GM18498 (cell line): ENCODE data around the gene GALNT15.

ENCODE experiments used
- ATAC-seq: cut with Tn5 transposase; IDR thresholded peaks from one replicate; pipeline ENCODE4 v1.9.1; 2021; ENCODE audit warnings: mild to moderate bottlenecking, moderate library complexity; ENCODE audit not compliant: unreplicated experiment

Gene GALNT15

DNA sequence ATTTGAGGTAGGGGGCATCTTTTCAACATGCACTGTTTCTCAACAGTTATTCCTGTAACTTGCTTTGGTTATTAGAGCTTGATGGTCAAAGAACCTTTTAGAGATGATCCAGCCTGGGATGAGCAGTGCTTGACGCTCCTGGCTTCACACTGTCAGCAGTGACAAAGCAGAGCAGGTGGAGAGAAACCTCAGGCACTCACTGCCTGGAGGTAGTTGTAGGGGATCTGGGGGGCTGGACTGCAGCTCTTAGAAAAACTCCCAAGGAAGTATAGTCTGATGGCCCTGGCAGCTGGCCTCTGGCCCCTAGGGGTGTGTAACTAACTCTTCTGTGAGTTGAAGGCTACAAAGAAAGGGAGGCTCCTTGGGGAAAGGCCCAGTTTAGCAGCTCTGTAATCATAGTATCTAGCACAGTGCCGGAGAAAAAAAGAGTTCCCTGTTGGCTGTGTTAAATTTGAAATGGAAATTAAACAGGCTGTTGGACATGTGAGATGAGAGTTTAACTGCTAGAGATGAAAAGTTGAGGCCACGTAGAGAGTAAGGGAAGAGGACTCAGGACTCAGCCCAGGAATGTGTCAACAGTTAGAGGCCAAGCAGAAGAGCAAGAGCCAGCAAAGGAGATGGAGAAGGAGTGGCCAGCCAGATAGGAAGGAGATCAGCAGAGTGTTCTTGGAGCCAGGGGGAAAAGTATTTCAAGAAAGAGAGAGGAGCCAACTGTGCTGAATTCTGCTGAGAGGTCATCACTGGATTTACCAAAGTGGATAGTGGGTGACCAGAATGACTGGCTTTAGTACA lies 104.7 kb downstream of the GALNT15 start:
- no peak for ATAC-seq

DNA sequence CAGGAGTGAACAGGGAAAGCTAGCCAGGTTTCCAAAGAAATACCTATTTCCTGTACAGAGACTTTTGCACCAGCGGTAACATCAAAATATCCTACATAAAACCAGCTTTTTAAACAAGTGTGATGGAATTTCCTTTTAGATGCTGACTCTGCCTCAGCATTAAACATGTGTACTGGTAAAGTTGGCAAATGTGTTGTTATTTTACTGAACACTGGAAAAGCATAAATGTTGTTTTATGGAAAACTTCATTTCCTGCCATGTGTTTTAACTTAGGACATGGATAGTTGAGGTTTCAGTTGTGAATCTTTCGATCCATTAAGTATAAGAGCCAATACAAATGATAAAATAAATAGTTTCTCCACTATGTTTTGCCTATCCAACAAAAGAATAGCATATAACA lies 106.2 kb downstream of the GALNT15 start:
- ATAC-seq, result no peak
